Measurements from ENCODE around the gene CCL21. TPM values are rescaled to one million over a fixed set of nuclear protein-coding genes. Genes with fewer than 3 reads are reported as not detected.

The CCL21 gene
- total RNA-seq, 1 donor from 2014 or later = not detected

GRCh38 chr9:34671307-34671706, 38.6 kb downstream of the CCL21 start:
- no peak overlapping the region for H3K4me3 ChIP-seq (ENCODE audit: low read depth, low read length)
- TF ChIP-seq CTCF (conservative IDR thresholded peaks at IDR 0.05; ENCODE audit: low read depth, low read length) = no peak

DNA sequence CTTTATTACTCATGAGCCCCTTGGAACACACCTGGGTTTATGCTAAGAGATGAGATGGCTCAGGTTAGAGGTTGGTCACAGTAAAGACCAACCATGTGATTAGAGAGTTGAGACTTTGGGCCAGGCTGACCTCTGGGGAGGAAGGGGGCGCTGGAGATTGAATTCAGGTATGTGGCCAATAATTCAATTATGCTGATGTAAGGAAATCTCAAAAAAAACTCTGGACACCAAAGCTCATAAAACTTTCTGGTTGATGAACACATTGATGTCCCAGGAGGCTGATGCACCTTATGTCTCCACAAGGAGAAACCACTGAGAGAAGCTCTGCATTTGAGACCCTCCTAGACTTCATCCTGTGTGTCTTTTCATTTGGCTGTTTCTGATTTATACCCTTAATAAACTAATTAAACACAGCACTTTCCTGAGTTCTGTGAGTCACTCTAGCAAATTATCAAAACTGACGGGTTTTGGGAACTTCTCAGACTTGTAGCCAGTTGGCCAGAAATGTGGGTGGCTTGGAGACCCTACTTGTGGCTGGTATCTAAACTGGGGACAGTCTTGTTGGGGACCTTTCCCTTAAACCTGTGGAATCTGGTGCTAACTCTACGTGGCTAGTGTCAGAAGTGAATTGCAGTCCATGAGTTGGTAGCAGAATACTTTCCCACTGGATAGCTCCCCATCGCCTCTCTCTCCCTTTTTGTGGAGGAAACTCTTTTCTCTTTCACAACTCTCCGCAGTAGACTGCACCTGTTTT, 40.0 kb downstream of the CCL21 start:
- DNase-seq (ENCODE audit: low read depth) = no peak
- H3K4me3 ChIP-seq (ENCODE audit: low read depth, low read length) = no peak overlapping the region
- no peak for TF ChIP-seq CTCF (conservative IDR thresholded peaks at IDR 0.05; ENCODE audit: low read depth, low read length)

More at GRCh38 chr9:34671307-34671706, 38.6 kb downstream of the CCL21 start:
- DNase-seq (ENCODE audit: low read depth) = no peak

DNA sequence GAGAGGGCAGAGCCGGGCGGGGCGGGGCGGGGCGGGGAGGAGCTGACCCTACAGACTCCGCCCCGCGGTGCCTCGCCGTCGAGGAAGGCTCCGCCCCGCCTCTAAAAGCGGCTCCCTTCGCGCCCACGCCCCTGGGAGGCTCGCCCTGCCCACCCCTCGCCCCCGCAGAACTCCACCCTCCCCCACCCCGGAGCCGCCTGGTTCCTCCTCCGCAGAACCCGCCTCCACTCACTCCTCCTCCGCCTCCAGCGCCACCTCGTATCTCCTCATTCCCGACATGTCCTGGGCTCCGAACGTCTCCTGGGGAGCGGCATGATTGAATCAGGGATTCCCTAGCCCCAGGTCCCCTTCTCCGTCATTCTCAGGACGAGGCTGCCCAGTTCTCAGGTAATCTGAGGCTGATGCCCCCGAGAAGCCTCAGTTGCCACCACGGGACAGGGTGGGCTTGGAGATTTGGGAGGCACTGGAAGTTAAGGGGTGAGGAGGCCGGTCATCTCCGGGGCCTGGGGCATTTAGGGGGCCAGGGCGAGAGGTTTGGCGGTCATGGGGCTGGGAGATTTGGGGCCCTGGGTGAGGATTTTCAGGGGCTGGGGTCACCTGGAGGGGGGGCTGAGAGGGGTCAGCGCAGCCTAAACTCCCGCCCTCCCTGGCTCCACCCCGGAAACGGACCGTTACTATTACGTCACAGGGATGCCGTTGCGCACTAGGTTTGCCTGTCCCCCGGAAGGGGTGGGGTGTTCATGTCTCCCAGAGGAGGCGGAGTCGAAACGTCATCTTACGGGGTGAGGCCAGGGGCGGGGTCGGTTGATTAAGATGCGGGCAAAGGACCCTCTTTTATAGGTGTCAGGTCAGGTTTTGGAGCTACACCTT, 44.3 kb downstream of the CCL21 start:
- no peak for TF ChIP-seq CTCF (conservative IDR thresholded peaks at IDR 0.05; ENCODE audit: low read depth, low read length)
- DNase-seq (ENCODE audit: low read depth) = no peak
- peak overlapping the region; percentile 98 for H3K4me3 ChIP-seq (ENCODE audit: low read depth, low read length)

DNA sequence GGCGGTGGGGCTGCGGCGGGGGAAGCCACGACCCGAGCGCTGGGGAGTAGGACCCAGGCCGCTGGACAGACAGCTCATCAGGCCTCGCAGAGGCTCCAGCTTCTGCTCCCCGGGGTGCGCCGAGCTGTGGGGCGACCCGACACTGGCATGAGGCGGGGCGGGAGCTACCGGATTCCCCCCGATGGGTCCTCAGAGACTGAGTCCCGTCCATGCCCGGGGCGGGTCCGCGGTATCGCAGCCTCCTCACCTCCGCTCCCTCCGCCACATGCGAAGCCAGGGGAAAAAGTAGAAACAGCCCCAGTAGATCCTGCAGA, 44.9 kb downstream of the CCL21 start:
- peak overlapping the region; percentile 98 for H3K4me3 ChIP-seq (ENCODE audit: low read depth, low read length)
- DNase-seq (ENCODE audit: low read depth) = no peak
- TF ChIP-seq CTCF (conservative IDR thresholded peaks at IDR 0.05; ENCODE audit: low read depth, low read length) = no peak

- peak overlapping the region; percentile 98 for H3K4me3 ChIP-seq (ENCODE audit: low read depth, low read length)
- DNase-seq (ENCODE audit: low read depth) = no peak
- peak; percentile 99 for TF ChIP-seq CTCF (conservative IDR thresholded peaks at IDR 0.05; ENCODE audit: low read depth, low read length)
Measured at GRCh38 chr9:34664281-34665066, 45.5 kb downstream of the CCL21 start.

DNA sequence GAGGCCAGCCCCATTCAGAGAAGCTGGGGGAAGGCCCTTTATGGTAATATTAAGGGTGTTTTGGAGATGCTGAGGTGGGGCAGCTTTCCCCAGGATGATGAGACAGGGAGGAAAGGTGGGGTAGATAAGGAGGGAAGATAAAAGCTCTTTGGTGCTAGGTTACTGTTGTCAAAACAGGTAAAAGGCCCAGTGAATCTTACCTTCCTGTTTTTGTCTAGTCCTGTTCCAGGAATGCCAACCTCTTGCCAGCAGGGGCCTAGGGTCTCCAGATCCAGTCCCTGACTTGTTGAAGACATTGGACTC, 46.7 kb downstream of the CCL21 start:
- DNase-seq (ENCODE audit: low read depth) = no peak
- no peak for TF ChIP-seq CTCF (conservative IDR thresholded peaks at IDR 0.05; ENCODE audit: low read depth, low read length)
- no peak overlapping the region for H3K4me3 ChIP-seq (ENCODE audit: low read depth, low read length)

All from epithelial cell of proximal tubule (primary cell).